BE2C (cell line): ENCODE results near the gene ILKAP.

ENCODE experiments used
- DNase-seq: peaks from one replicate; pipeline ENCODE4 v3.0.0-alpha.2; 2020
- H3K27me3 ChIP-seq: fragments of 250-450 bp; sonication (Bioruptor Pico); 2 replicates; pipeline ENCODE4 v1.5.1; 2020; ENCODE audit warnings: mild to moderate bottlenecking
- H3K36me3 ChIP-seq: fragments of 250-450 bp; sonication (Bioruptor Pico); 2 replicates; pipeline ENCODE4 v1.5.1; 2020; ENCODE audit warnings: mild to moderate bottlenecking
- H3K4me1 ChIP-seq: fragments of 250-450 bp; sonication (Bioruptor Pico); 2 replicates; pipeline ENCODE4 v1.5.1; 2020
- H3K4me3 ChIP-seq: 2 replicates; pipeline ENCODE4 v1.5.1; 2011; ENCODE audit warnings: low read depth, low read length
- H3K9me3 ChIP-seq: fragments of 250-450 bp; sonication (Bioruptor Pico); 2 replicates; pipeline ENCODE4 v1.5.1; 2020
- TF ChIP-seq, protein P1 (sequence below): IDR thresholded peaks from 2 replicates; pipeline ENCODE4 v1.5.1; 2012; ENCODE audit warnings: mild to moderate bottlenecking, low read depth, low read length

ILKAP gene

DNA sequence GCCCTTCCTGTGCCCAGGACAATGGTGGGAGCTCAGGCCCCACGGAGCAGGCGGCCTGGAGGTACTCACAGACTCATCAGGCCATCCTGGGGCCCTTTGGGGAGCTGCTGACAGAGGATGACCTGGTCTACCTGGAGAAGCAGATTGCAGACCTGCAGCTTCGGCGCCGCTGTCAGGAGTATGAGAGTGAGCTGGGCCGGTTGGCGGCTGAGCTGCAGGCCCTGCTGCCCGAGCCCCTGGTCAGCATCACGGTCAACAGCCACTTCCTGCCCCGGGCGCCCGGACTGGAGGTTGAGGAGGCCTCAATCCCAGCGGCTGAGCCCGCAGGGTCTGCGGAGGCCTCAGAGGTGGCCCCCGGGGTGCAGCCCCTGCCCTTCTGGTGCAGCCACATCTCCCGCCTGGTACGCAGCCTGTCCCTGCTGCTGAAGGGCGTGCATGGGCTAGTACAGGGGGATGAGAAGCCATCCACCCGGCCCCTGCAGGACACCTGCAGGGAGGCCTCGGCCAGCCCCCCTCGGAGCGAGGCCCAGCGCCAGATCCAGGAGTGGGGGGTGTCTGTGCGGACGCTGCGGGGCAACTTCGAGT, 73.3 kb downstream of the ILKAP start:
- Histone ChIP-seq H3K9me3 (no peaks in the 10 kb centered on the region), H3K4me1 (no peaks in the 10 kb centered on the region; the same call in 1 of the 2 replicates), H3K27me3 (no peaks in the 10 kb centered on the region), H3K36me3 (no peaks in the 10 kb centered on the region), H3K4me3 (no peak overlapping the region)
- TF ChIP-seq, protein P1, sequence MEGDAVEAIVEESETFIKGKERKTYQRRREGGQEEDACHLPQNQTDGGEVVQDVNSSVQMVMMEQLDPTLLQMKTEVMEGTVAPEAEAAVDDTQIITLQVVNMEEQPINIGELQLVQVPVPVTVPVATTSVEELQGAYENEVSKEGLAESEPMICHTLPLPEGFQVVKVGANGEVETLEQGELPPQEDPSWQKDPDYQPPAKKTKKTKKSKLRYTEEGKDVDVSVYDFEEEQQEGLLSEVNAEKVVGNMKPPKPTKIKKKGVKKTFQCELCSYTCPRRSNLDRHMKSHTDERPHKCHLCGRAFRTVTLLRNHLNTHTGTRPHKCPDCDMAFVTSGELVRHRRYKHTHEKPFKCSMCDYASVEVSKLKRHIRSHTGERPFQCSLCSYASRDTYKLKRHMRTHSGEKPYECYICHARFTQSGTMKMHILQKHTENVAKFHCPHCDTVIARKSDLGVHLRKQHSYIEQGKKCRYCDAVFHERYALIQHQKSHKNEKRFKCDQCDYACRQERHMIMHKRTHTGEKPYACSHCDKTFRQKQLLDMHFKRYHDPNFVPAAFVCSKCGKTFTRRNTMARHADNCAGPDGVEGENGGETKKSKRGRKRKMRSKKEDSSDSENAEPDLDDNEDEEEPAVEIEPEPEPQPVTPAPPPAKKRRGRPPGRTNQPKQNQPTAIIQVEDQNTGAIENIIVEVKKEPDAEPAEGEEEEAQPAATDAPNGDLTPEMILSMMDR, result no peak
- no peak for DNase-seq

DNA sequence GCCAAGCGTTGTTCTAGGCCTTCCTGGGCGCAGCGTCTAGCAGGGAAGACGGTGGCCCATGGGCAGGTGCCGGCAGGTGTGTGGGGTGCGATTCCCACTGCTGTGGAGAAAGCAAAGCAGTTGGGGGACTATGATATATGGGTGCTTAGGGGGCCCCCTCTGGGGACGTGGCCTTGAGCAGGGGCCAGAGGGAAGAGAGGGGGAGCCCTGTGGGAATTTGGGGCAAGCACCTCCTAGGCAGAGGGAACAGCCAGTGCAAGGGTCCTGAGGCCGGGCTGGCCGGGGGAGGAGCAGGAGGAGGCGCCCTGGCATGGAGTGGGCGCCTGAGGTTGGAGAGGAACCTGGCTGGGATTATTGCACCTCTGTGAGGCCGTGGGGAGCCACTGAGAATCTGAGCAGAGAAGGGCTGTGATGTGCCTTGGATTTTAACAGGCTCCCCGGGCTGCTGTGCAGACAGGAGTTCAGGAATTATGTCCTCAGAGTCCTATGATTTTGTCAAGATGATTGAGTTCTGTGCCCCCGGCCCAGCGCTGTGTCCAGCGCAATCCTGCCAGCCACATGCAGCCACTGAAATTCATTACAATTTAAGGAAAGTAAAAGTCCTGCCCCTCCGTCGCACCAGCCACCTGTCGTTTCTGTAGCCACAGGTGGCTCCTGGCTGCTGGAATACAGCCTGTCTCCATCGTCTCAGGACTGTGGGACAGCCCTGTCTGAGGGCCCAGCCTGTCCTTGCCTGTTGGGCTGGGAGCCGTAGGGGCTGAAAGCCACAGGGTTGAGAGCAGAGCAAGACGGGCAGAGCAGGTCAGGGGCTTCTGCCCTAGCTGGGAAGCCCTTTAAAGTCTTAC, 74.1 kb downstream of the ILKAP start:
- Histone ChIP-seq H3K36me3 (no peaks in the 10 kb centered on the region), H3K4me1 (no peaks in the 10 kb centered on the region; the same call in 1 of the 2 replicates), H3K4me3 (no peak overlapping the region), H3K27me3 (no peaks in the 10 kb centered on the region), H3K9me3 (no peaks in the 10 kb centered on the region)
- TF ChIP-seq, protein P1, result no peak
- DNase-seq, result no peak

DNA sequence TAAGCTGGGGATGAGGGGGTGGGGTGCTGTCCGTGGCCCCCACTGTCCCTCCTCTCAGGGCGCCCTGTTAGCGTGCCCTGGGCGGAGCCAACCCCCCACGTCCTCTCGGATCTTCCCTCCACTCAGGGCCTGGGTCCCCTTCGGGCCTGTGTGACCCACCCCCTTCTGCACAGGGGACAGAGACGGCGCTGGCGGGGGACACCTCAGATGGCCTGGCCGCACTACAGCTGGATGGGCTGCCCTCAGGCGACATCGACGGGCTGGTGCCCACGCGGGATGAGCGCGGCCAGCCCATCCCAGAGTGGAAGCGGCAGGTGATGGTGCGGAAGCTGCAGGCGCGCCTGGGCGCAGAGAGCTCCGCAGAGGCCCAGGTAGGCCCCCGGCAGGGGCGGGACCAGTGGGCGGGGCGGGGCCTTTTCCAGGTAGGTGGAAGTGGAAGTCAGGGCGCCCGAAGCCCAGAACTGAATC, 74.9 kb downstream of the ILKAP start:
- H3K27me3 ChIP-seq, result no peaks in the 10 kb centered on the region
- H3K36me3 ChIP-seq, result no peaks in the 10 kb centered on the region
- no peak for DNase-seq
- H3K4me1 ChIP-seq, result no peaks in the 10 kb centered on the region
- TF ChIP-seq, protein P1, result no peak
- no peaks in the 10 kb centered on the region for H3K9me3 ChIP-seq
- H3K4me3 ChIP-seq, result no peak overlapping the region

DNA sequence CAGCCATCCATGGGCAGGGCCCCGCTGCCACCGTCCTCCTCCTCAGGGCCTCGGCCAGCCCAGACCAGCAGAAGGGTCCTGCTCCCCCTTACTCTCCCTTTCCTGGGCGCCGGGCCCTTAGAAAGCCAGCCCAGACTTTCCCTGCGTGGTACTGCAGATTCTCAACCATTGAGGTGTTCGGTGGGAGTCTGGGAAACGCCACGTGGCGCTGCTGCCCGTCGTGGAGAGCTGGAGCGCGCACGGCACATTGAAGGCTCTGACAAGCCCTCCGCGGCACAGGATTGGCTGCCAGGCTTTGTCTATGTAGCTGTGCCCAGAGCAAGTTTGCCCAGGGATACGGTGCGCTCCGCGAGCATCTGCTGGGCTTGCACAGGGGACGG, 75.4 kb downstream of the ILKAP start:
- no peak for DNase-seq
- H3K36me3 ChIP-seq, result no peaks in the 10 kb centered on the region
- H3K4me3 ChIP-seq, result no peak overlapping the region
- no peaks in the 10 kb centered on the region for H3K9me3 ChIP-seq
- no peaks in the 10 kb centered on the region for H3K27me3 ChIP-seq
- H3K4me1 ChIP-seq, result no peaks in the 10 kb centered on the region
- TF ChIP-seq, protein P1, result no peak

DNA sequence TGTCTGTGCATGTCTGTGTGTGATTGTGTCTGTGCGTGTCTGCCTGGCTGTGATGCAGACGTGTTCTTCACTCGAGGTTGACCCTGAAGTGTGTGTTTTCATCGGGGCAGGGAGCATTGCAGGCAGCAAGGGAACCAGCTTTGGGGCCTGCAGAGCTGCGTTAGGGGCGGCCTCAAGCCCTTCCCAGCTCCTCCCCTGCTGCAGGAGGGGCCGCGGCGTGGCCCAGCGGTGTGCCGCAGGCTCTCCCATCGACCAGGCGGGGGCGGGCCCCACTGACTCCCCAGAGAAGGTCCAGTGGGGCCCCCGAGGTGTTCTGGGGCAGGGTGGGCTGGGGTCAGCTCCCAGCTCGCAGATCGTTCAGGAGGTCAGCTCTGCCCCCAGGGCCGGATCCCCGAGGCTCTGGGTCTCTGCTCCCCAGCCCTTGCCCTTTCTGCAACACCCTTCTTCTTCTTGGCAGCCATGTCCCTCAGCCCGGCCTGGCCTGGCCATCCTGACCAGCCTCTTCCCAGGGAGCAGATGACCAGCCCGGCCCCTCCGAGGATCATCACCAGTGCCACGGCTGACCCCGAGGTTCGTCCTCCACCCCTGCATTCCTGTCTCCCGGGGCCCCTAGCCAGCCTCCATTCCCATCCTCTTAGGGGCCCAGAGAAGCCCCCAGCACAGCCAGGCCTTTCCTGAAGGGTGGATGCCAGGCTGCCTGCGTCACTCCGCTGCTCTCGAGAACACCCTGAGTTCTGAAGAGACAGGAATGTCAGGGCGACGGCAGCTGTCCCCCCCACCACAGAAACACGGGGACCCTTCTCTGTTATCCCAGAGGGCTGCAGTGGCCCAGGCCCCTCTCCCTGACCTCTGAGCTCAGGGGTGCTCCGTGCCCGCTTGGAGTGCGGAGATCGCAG, 76.1 kb downstream of the ILKAP start:
- Histone ChIP-seq H3K4me1 (no peaks in the 10 kb centered on the region), H3K9me3 (no peaks in the 10 kb centered on the region), H3K27me3 (no peaks in the 10 kb centered on the region), H3K36me3 (no peaks in the 10 kb centered on the region), H3K4me3 (no peak overlapping the region)
- DNase-seq, result no peak
- TF ChIP-seq, protein P1, result no peak
